Measurements from ENCODE around the gene LRCH3.

Gene LRCH3

DNA sequence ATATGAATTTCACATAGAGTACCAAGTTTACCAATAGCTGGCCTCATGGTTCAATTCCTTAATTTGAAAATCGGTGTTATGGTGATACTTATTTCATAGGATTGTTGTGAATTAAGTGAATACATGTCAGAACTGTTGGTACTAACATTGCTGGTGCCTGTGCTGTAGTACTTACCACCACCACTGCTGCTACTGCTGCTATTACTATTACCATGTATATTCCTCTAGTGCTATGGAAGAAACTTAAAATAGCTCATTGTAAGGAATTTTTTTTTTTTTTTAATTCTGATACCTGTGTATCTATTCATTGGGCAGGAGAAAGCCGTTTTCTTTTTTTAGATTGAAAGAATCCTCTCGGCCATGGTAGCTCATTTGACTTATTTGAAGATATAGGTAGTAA is 37.8 kb upstream of the LRCH3 start:
- Histone ChIP-seq H3K27ac (replicated peaks) (no peak overlapping the region), H3K4me3 (replicated peaks; ENCODE audit: insufficient read depth, low read length) (no peak overlapping the region), H3K27me3 (ENCODE audit: insufficient read depth, poor library complexity, severe bottlenecking) (no peaks in the 10 kb centered on the region)
- no peak for TF ChIP-seq SPI1 (IDR thresholded peaks at IDR 0.05; ENCODE audit: borderline replicate concordance, low read depth)
- TF ChIP-seq GABPA (IDR thresholded peaks at IDR 0.05; ENCODE audit: low read depth): no peak
- TF ChIP-seq, protein P1, sequence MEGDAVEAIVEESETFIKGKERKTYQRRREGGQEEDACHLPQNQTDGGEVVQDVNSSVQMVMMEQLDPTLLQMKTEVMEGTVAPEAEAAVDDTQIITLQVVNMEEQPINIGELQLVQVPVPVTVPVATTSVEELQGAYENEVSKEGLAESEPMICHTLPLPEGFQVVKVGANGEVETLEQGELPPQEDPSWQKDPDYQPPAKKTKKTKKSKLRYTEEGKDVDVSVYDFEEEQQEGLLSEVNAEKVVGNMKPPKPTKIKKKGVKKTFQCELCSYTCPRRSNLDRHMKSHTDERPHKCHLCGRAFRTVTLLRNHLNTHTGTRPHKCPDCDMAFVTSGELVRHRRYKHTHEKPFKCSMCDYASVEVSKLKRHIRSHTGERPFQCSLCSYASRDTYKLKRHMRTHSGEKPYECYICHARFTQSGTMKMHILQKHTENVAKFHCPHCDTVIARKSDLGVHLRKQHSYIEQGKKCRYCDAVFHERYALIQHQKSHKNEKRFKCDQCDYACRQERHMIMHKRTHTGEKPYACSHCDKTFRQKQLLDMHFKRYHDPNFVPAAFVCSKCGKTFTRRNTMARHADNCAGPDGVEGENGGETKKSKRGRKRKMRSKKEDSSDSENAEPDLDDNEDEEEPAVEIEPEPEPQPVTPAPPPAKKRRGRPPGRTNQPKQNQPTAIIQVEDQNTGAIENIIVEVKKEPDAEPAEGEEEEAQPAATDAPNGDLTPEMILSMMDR (IDR thresholded peaks at IDR 0.05; ENCODE audit: insufficient read depth, low read length): no peak
- TF ChIP-seq, protein P2, sequence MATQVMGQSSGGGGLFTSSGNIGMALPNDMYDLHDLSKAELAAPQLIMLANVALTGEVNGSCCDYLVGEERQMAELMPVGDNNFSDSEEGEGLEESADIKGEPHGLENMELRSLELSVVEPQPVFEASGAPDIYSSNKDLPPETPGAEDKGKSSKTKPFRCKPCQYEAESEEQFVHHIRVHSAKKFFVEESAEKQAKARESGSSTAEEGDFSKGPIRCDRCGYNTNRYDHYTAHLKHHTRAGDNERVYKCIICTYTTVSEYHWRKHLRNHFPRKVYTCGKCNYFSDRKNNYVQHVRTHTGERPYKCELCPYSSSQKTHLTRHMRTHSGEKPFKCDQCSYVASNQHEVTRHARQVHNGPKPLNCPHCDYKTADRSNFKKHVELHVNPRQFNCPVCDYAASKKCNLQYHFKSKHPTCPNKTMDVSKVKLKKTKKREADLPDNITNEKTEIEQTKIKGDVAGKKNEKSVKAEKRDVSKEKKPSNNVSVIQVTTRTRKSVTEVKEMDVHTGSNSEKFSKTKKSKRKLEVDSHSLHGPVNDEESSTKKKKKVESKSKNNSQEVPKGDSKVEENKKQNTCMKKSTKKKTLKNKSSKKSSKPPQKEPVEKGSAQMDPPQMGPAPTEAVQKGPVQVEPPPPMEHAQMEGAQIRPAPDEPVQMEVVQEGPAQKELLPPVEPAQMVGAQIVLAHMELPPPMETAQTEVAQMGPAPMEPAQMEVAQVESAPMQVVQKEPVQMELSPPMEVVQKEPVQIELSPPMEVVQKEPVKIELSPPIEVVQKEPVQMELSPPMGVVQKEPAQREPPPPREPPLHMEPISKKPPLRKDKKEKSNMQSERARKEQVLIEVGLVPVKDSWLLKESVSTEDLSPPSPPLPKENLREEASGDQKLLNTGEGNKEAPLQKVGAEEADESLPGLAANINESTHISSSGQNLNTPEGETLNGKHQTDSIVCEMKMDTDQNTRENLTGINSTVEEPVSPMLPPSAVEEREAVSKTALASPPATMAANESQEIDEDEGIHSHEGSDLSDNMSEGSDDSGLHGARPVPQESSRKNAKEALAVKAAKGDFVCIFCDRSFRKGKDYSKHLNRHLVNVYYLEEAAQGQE (IDR thresholded peaks at IDR 0.05; ENCODE audit: insufficient replicate concordance, low read depth): no peak
- no peak for TF ChIP-seq POLR2AphosphoS5 (IDR thresholded peaks at IDR 0.05; ENCODE audit: low read depth)
- DNase-seq (ENCODE audit: low read depth in 1 of 2, low spot score in 1 of 2): no peak

DNA sequence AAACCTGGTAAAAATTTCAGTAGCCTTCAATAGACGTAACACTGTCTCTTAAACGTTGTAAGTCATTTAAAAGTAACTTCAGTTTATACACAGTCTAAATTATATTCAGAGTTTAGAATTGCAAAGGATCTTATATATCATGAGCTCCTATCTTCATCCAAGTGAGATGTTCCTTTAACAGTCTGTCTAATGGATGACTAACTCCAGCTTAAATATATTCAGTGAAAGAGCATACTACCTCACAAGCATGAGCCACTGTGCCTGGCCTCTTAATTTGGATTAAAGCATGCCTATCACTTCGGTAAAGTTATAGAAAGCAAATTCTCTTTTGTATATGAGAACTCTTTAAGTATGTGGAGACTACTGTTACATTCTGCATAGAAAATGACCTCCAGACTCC is 34.4 kb upstream of the LRCH3 start:
- no peak for TF ChIP-seq GABPA (IDR thresholded peaks at IDR 0.05; ENCODE audit: low read depth)
- no peak for TF ChIP-seq SPI1 (IDR thresholded peaks at IDR 0.05; ENCODE audit: borderline replicate concordance, low read depth)
- TF ChIP-seq, protein P1 (IDR thresholded peaks at IDR 0.05; ENCODE audit: insufficient read depth, low read length): no peak
- TF ChIP-seq POLR2AphosphoS5 (IDR thresholded peaks at IDR 0.05; ENCODE audit: low read depth): no peak
- TF ChIP-seq, protein P2 (IDR thresholded peaks at IDR 0.05; ENCODE audit: insufficient replicate concordance, low read depth): no peak
- Histone ChIP-seq H3K4me3 (replicated peaks; ENCODE audit: insufficient read depth, low read length) (no peak overlapping the region), H3K27ac (replicated peaks) (no peak overlapping the region), H3K27me3 (ENCODE audit: insufficient read depth, poor library complexity, severe bottlenecking) (no peaks in the 10 kb centered on the region)
- no peak for DNase-seq (ENCODE audit: low read depth in 1 of 2, low spot score in 1 of 2)

DNA sequence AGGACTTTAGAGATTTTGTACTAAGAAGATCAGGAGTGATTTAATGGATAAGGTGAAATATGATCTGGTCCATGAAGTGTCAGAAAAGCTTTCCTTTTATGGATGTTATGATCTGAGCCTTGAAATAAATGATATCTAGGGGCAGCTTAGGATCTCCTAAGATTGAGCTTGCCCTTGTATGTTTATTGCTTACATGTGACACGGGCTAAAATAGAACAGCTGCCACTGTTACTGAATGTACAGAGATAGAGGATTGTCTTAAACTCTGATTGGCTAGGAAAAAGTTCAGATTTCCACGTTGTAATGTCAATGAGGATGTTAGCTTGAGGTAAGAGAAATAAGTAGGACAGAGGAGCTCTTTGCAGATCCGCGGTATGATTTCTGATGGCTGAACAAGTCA is 32.5 kb upstream of the LRCH3 start:
- Histone ChIP-seq H3K27me3 (ENCODE audit: insufficient read depth, poor library complexity, severe bottlenecking) (no peaks in the 10 kb centered on the region), H3K4me3 (replicated peaks; ENCODE audit: insufficient read depth, low read length) (no peak overlapping the region), H3K27ac (replicated peaks) (no peak overlapping the region)
- TF ChIP-seq POLR2AphosphoS5 (IDR thresholded peaks at IDR 0.05; ENCODE audit: low read depth): no peak
- TF ChIP-seq, protein P1 (IDR thresholded peaks at IDR 0.05; ENCODE audit: insufficient read depth, low read length): no peak
- TF ChIP-seq GABPA (IDR thresholded peaks at IDR 0.05; ENCODE audit: low read depth): no peak
- TF ChIP-seq SPI1 (IDR thresholded peaks at IDR 0.05; ENCODE audit: borderline replicate concordance, low read depth): no peak
- TF ChIP-seq, protein P2 (IDR thresholded peaks at IDR 0.05; ENCODE audit: insufficient replicate concordance, low read depth): no peak
- DNase-seq (ENCODE audit: low read depth in 1 of 2, low spot score in 1 of 2): no peak

Data from HL-60 (cell line).